GM21381 (cell line): ENCODE results near the gene COPG2.

Experiments used
- ATAC-seq: cut with Tn5 transposase; IDR thresholded peaks from one replicate; pipeline ENCODE4 v1.9.1; 2021; ENCODE audit warnings: mild to moderate bottlenecking, moderate library complexity; ENCODE audit not compliant: unreplicated experiment

COPG2 gene

DNA sequence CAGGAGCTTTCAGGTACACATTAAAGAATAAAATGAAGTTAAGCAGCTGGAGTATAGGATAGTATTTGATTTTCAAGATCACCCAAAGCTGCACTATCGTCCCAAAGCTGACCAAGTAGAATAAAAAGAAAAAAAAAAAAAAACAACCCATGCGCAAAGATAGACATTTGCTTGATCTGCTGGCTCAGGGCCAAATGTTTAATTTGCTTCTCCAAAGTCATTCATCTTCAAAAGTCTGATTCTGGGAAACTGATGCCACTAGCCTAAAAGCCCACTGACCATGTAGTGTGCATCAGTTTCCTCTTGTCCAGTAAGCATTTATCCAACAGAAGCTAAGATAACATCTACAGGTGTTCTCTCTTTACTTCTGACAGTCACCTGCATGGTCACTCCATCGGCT lies 162.2 kb downstream of the COPG2 start:
- no peak for ATAC-seq

DNA sequence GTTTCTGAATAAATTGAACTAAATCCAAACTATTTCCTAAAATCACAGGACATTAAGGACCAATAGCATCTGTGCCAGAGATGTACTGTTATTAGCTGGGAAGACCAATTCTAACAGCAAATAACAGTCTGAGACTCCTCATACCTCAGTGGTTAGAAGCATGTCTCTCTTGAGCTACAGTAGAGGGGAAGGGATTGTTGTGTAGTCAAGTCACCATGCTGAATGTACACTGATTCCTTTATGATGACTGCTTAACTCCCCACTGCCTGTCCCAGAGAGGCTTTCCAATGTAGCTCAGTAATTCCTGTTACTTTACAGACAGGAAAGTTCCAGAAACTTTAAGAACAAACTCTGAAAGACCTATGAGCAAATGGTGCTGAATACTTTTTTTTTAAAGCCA lies 162.8 kb downstream of the COPG2 start:
- ATAC-seq: no peak

GRCh38 chr7:130500910-130501309 lies 167.6 kb downstream of the COPG2 start:
- no peak for ATAC-seq

GRCh38 chr7:130500463-130500862 lies 168.1 kb downstream of the COPG2 start:
- no peak for ATAC-seq

- ATAC-seq: no peak
Measured at GRCh38 chr7:130494431-130494858, 174.1 kb downstream of the COPG2 start.

DNA sequence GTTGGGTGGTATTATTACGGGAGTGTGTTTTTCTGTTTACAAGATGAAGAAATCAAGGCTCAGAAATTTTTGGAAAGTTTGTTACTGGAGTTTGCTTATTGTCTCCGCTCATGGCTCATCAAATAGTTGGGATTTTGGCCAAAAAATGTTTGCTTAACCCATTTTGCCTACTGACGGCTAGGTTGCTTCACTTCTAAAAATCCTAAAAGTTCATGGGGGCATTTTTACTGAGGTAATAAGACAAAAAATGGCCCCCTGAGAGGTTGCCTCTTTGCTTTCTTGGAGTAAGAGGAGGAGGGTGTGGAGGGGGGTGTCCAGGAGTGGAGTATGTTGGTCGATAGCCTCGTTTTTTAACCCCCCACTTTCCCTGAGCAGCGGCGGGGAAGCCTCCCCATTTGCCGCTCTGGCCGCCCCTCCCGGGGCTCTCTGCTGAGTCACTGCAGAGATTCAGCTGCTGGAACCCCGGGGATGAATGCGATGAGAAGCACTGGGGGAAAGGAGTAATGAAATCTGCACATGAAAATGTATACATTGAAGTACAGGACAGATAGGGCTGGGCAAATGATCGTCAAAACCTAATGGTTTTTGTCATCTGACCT lies 175.2 kb downstream of the COPG2 start:
- ATAC-seq: no peak

DNA sequence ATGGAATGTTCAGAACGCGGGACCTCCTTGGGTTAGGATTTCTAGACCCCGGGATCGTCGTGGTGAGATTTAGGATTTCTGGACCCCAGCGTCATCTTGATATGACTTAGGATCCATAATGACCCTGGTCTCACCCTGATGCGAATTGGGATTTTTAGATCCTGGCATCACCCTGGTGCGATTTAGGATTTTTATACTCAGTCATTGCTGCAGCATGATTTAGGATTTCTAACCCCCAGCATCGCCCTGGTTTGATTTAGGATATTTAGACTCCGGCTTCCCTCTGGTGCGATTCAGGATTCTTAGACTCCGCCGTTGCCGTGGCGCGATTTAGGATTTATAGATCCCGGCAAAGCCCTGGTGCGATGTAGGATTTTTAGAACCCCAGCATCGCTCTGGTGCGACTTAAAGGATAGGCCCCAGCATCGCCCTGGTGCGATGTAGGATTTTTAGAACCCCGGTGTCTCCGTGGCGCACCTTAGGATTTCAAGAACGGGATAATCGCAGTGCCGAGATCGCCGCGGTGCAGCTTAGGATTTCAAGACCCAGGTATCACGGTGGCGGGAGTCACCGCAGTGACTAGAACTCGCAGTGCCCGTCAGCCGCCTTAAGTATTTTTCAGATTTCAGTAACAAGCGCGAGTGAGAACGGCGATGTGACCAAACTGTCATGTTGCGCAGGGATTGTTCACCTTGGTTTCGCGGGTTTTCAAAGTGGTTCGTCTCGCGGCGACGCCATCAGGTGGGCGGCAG lies 175.8 kb downstream of the COPG2 start:
- ATAC-seq: no peak

DNA sequence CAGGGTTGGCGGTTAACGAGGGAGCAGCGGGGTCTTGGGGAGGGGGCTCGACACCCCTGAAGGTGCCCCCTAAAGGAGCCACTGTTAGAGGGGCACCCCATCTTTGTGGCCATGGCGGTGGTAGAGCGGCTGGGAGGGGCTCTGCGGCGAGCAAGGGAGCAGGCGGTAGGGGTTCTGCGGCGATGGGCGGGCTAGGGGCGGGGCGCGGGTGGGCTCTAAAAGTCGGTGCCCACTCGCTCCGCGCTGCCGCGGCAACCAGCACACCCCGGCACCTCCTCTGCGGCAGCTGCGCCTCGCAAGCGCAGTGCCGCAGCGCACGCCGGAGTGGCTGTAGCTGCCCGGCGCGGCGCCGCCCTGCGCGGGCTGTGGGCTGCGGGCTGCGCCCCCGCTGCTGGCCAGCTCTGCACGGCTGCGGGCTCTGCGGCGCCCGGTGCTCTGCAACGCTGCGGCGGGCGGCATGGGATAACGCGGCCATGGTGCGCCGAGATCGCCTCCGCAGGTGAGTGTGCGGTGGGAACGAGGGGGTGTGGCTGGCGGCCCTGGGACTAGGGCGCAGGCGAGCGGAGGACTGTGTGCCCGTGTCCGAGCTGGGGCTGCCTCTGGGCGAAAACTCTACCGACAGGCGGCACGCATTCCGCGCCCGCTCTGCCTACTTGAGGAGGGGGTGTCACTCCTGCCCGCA lies 176.6 kb downstream of the COPG2 start, which contains the start of gene MEST:
MEST (plus strand) TSS at position 245 of the 682 bp plus-strand sequence; CDS start at position 474, 229 bp downstream.
- no peak for ATAC-seq

DNA sequence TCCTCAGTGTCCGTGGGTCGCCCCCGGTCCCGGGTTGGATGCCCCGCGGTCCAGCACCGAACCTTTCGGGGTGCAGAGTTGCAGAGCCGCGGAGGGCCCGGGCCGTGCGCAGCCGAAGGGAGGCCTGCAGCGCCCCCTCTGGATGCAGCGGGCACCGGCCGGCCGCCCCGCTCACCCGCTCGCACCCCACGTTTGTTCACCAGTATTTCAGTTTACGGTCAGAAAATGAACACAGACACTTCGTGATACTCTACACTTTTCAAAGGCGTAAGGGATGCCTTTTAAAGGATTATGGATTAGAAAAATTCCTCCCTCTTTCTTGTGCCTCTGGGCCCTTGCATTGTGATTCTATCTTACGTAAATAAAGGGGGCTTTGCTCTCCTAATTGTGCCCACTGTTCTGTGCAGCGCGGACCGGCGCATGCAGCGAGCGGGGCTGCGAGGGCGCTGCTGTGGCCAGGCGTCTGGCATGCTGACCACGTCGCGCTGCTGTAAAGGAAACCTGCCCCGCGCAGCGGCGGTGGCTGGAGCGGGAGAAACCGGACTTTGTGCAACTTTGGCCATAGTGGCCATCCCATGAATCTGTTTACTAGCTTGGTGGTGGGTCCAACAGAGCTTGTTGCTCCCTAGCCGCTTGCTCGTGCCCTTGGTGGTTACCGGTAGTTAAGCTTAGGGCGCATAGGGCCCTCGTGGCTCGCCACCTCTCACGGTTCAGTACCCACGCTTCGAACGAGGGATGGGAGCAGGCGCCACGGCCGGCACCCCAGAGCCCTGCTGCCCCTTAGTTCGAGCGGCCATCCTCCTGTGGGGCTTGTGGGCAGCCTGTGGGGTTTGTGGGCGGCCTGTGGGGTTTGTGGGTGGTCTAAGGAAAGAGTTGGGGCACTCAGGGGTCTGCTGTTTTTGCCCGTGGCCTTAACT lies 177.4 kb downstream of the COPG2 start:
- ATAC-seq: no peak

GRCh38 chr7:130490311-130490791 lies 178.2 kb downstream of the COPG2 start:
- no peak for ATAC-seq

DNA sequence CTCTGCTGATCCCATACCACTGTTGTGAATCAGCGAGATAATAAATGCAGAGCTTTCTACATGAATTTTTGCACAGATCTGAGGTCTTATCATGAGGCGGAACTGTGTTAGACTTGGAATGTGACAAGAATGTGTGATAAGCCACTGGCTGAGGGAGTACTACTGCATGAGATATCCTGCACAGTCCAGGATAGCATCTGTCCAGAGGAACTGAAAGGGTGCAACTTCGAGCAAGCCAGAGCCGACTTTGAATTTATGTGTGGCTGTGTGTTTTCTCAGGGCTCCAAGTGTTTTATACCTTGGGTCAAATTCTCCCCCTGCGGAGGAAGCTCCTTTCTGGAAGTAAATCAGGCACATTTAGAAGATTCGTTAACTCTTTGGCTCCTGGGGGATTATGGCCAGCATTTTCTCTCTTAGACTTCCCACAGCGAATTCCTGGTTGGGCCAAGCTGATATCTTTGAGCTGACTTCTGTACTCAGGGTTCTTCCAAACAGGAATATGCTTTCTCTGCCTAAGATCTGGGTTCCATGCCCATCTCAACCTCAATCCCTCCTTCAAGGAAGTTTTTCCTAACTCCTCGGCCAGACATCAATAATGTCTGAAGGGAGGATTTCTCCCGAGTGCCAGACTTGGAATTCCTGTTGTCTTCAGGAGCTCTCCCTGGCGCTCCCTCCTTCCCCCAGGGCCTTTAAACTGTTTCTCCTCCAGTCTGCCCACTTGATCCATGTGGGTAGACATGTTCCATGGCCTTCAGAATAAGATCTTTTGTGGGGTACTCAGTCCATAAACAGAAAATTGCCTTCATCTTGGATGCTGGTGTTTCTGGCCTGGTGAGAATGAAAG lies 179.2 kb downstream of the COPG2 start:
- ATAC-seq: no peak

- ATAC-seq: no peak
Measured at GRCh38 chr7:130488392-130489139, 180.0 kb downstream of the COPG2 start.

- ATAC-seq: no peak
Measured at GRCh38 chr7:130486954-130487436, 181.6 kb downstream of the COPG2 start.

- ATAC-seq: no peak
Measured at GRCh38 chr7:130486114-130486953, 182.2 kb downstream of the COPG2 start.

- ATAC-seq: no peak
Measured at GRCh38 chr7:130485734-130486113, 182.8 kb downstream of the COPG2 start.

DNA sequence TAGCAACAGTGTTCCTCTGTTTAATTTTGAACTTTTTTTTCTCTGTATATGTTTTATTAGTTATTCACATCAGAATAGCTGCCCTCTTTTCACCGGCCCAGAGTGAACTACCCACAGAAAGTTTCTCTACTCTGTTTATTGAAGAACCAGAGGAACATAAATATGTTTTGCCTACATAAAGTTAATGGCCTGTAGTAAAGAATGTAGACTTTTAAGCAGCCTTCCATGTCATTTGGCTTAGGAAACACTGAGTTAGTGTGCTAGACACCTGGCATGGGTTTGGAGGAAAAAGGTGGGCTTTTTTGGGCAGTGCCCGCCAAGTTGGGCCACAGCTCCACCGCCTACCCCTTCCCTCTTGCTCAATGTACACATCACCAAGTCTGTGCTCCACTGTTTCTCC lies 185.5 kb downstream of the COPG2 start:
- no peak for ATAC-seq

DNA sequence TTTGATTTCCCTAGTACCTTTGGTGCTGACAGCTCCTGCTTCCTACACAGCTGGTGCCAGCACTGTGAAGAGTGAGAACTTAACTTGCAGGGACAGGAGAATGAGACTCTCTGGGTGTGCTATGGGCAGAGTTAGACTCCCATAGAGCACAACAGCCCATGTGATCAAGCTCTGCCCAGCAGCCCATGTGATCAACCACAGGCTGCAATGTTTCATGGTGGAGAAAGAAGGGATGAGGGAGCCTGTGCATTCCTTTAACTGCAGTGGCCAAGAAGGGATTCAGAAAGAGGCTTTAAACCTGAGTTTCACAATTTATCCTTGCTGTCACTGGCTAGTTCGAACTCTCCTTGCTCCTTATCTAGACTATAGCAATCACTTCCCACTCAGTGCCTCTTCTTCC lies 186.7 kb downstream of the COPG2 start:
- ATAC-seq: no peak

DNA sequence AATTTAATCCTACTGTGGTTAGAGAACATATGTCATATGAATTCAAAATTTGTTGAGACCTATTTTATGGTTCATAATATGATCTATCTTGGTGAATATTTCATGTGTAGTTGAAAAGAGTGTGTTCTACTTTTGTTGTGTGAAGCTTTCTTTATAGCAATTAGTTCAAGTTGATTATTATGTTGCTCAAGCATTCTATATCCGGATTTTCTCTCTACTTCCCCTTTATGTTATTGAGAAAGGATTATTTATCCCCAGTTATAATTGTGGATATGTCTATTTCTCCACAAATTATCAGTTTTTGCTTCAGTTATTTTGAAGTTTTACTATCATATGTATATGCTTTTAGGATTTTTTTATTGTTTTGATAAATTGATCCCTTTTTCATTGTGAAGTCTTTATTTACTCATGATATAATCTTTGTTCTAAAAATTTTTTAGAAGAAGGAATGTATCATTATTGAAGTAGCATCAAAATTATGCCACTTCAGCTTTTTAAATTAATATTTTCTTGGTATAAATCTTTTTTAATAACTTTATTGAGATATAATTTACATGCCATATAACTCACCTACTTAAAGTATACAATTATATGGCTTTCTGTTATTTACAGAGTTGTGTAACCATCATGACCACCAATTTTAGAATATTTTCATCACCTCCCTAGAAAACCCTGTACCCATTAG lies 188.7 kb downstream of the COPG2 start:
- no peak for ATAC-seq
